Activated T-cell treated with anti-CD3 and anti-CD28 coated beads for 48 hours (primary cell): ENCODE data around the gene GPR107.
"Not testable (repeated sequence)": the region's sequence is repeated elsewhere in the genome, so short reads cannot be mapped to it uniquely, and the experiment has no call there.

Source experiments
- DNase-seq: peaks from one replicate; pipeline ENCODE4 v3.0.0-alpha.2; 2020; ENCODE audit warnings: low read depth

Gene GPR107

GRCh38 chr9:130053504-130054324 lies at the start of gene GPR107:
Gene GPR107 (plus strand): TSS chr9:130053906. CDS start chr9:130053933, 27 bp downstream.
- peak; percentile 77 for DNase-seq

GRCh38 chr9:130003943-130004552 lies 49.7 kb upstream of the GPR107 start:
- no peak for DNase-seq

- DNase-seq: not testable (repeated sequence)
Measured at GRCh38 chr9:130006952-130007351, 46.8 kb upstream of the GPR107 start.

GRCh38 chr9:130008538-130008937 lies 45.2 kb upstream of the GPR107 start:
- DNase-seq: no peak

GRCh38 chr9:130009546-130009945 lies 44.2 kb upstream of the GPR107 start:
- DNase-seq: not testable (repeated sequence)

GRCh38 chr9:130010151-130010988 lies 43.3 kb upstream of the GPR107 start:
- DNase-seq: no peak

GRCh38 chr9:130013326-130013725 lies 40.4 kb upstream of the GPR107 start:
- DNase-seq: no peak

GRCh38 chr9:130015353-130016019 lies 38.2 kb upstream of the GPR107 start:
- no peak for DNase-seq

- DNase-seq: no peak
Measured at GRCh38 chr9:130017076-130017475, 36.6 kb upstream of the GPR107 start.

GRCh38 chr9:130017510-130017909 lies 36.2 kb upstream of the GPR107 start:
- DNase-seq: not testable (repeated sequence)

- no peak for DNase-seq
Measured at GRCh38 chr9:130018265-130018664, 35.4 kb upstream of the GPR107 start.

- no peak for DNase-seq
Measured at GRCh38 chr9:130020618-130021017, 33.1 kb upstream of the GPR107 start.

GRCh38 chr9:130021123-130021522 lies 32.6 kb upstream of the GPR107 start:
- DNase-seq: no peak

- DNase-seq: not testable (repeated sequence)
Measured at GRCh38 chr9:130021842-130022241, 31.9 kb upstream of the GPR107 start.

- DNase-seq: no peak
Measured at GRCh38 chr9:130022566-130023143, 31.1 kb upstream of the GPR107 start.

- DNase-seq: no peak
Measured at GRCh38 chr9:130023144-130023787, 30.4 kb upstream of the GPR107 start.

- DNase-seq: no peak
Measured at GRCh38 chr9:130023994-130024596, 29.6 kb upstream of the GPR107 start.

- no peak for DNase-seq
Measured at GRCh38 chr9:130024597-130024994, 29.1 kb upstream of the GPR107 start.

GRCh38 chr9:130026583-130027340 lies 26.9 kb upstream of the GPR107 start:
- no peak for DNase-seq
